ENCODE measurements around the gene IL10RA.
"Not testable (repeated sequence)": the region's sequence is repeated elsewhere in the genome, so short reads cannot be mapped to it uniquely, and the experiment has no call there.

The IL10RA gene

GRCh38 chr11:118007040-118007439 is 20.8 kb downstream of the IL10RA start:
- DNase-seq (ENCODE audit: low spot score) = no peak

DNA sequence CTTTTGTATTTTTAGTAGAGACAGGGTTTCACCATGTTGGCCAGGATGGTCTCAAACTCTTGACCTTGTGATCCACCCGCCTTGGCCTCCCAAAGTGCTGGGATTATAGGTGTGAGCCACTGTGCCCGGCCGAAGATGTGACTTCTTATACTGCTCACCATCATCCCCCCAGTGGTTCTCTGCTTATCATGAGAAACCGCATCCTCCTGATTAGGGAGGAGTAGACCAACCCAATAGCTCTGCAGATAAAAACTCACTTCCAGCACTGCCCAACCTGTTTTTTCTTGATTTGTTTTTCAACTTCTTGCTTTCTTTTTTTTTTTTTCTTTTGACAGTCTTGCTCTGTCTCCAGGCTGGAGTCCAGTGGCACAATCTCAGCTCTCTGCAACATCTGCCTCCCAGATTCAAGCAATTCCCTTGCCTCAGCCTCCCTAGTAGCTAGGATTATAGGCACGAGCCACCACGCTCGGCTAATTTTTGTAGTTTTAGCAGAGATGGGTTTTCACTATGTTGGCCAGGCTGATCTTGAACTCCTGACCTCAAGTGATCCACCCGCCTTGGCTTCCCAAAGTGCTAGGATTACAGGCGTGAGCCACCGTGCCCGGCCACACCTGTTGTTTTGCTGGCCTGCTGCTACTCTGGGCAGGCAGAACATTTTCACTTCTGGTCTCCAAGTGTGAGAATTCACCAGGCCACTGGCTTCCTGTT is 21.5 kb downstream of the IL10RA start:
- DNase-seq (ENCODE audit: low spot score) = not testable (repeated sequence)

DNA sequence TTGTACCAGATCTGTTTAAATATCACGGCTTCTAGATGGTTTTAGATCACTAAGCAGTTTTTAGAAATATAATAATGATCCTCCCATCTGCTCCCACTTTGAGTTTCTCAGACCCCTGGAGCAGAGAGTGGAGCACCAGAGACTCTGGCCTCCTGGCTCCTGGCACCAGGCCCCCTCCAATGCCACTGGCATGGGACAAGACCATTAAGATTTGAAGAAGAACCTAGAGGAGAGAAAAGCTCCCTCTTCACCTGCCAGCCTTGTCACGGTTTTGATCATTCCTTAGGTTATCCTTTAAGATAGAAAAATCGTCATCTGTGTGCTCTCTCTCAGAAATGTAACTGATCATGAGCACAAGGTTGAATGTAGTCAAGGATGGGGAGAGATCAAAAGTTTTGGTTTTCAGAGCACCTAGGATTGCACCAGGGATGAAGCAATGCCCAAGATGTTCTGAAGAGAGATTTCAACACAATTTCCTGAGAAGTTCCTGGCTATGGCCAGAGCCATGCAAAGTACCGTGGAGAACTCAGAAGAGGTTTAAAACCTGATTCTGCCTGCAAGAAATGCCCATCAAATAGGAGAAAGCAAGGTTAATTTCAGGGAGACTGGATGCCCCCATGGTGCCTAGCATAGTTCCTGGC is 22.2 kb downstream of the IL10RA start:
- DNase-seq (ENCODE audit: low spot score) = no peak

GRCh38 chr11:118009864-118010737 is 23.9 kb downstream of the IL10RA start:
- no peak for DNase-seq (ENCODE audit: low spot score)

DNA sequence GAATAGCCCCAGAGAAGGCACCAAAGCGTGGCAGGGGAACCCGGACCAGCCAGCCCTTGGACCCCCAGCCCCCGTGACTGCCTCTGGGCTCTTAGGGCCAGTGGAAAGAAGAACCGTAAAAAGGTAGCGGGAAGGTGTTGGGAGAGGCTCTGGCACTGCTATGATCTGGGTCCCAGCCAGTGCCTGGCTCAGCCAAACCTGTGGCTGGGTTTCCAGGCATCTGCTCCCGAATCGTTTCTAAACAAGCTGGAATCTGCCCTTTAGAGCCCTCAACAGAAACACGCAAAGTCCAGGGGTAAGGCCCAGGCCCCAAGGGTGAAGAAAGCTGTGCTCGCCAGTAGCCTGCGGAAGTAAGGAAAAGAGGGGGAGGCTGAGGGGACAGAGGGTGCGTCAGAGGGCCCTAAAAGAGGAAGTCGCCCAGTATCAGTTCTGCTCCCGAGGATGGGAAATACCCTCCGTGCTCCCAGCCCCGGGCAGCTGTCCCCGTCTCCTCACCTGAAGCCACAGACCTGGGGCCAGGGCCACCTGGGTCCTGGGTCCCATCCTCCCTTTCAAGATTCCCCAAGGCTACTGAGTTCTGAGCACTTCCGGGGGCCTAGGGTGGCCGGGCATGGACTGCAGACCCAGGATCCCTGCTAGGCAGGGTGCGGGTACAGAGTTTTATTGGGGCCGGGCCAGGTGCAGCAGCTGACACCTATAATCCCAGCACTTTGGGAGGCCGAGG is 24.7 kb downstream of the IL10RA start:
- DNase-seq (ENCODE audit: low spot score) = no peak

DNA sequence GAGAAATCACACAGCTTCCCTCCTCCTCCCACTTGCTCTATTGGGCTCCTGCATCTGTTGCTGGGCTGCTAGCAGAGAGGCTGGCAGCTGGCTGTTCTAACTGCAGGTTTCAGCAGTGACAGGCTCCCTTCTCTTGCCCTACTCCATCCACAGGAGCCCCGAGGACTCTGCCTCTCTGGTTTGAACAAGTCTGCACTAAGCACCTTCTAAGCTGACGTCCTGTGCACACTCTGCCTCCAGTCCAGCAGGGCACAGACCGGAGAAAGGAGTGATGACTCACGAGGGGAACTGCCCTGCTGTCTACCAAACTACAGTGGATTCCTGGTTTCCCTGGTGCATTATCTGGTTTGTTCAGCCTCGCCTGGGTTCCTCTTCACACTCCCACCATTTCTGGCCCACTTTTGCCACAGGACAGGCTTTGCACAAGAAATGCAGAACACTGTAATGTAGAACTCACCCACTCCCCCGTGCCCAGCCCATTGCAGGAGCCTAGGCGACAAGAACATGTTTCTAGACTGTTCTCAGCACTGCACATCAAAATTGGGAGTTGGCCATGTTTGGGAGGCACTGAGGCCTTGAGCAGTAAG is 26.0 kb downstream of the IL10RA start:
- DNase-seq (ENCODE audit: low spot score) = no peak

DNA sequence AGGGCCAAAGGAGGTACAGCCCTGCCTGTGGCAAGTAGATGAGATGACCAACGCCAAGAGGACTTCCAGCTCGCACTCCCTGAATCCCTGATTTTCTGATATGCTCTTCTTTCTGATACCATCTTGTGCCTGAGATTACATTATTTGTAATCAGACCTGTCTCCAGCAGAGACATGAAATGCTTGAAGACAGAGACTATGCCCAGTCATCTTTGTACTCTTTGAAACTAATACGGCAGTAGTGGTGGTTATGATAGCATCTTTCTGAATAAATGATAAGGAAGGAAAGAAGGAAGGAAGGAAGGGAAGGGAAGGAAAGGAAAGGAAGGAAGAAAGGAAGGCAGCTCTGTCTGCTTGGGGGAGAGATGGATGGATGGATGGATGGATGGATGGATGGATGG is 27.8 kb downstream of the IL10RA start:
- no peak for DNase-seq (ENCODE audit: low spot score)

DNA sequence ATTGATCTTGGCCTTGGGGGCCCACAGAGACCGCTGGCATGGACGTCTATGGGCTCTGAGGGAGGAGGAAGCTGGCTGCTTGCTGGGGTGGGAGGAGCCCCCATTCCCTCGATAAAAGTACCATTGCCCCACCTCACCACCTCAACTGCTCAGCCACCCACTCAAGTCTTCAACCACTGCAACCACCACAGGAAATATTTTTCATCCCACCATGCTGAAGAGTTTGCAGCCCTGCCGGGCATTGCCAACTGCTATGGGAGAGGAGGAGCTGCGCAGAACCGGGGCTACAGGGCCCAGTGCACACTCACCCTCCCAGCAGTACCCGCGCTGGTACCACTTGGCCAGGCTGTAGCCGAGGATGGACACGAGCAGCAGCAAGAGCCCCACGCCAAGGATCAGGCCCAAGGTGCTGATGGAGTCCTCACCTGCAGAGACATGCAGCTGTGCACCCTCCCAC is 29.2 kb downstream of the IL10RA start:
- DNase-seq (ENCODE audit: low spot score) = no peak

GRCh38 chr11:118016104-118016503 is 29.9 kb downstream of the IL10RA start:
- no peak for DNase-seq (ENCODE audit: low spot score)

DNA sequence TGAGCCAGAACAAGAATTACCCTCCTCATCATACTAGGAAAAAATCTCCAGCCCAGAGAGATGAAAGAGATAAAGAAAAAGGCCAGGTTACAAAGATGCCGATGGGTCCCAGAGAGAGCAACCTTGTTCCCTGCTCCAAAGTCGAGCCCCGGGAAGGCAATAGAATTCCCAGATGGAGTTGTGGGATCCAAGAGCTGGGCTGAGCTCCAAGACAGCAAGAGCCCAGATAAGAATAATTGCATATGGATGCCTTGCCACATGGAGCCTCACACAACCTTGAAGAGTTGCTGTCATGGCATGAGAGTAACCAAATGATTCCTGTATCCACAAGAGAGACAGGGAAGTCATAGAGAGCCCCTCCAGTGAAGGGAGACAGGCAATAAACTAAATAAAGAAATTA is 30.9 kb downstream of the IL10RA start:
- DNase-seq (ENCODE audit: low spot score) = no peak

DNA sequence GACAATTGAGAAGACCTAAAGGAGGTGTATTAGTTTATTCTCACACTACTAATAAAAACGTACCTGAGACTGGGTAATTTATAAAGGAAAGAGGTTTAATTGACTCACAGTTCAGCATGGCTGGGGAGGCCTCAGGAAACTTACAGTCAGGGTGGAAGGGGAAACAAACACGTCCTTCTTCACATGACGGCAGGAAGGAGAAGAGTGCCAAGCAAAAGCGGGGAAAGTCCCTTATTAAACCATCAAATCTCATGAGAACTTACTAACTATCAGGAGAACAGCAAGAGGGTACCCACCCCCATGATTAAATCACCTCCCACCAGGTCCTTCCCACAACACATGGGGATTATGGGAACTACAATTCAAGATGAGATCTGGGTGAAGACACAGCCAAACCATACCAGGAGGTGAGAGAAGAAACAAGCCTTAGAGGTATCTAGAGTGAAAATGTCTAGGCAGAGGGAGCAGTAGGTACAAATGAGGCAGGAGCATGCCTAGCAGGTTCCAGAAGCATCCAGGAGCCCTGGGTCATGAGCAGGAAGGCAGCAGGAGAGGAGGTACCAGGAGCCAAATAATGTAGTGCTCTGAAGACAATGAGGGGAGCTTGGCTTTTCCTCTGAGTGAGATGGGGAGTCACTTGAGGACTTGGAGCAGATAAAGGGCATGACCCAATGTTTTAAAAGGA is 31.6 kb downstream of the IL10RA start:
- DNase-seq (ENCODE audit: low spot score) = no peak

GRCh38 chr11:118018401-118018800 is 32.2 kb downstream of the IL10RA start:
- no peak for DNase-seq (ENCODE audit: low spot score)

DNA sequence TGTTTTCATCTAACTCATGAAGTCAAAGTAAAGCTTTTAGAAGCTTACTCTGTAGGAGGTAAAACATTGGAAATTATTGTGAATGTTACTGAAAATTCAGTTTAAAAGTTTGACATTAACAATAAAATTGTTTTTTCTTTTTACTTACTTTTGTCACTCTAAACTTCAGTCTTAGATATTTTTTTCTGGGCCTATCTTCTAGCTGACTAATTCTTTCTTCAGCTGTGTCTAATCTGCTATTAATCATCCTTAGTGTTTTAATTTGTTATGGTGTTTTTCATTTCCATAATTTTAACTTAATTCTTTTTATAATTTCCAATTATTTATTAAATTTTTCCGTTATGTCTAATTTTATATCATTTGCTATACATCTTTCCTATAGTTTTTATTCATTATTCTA is 35.0 kb downstream of the IL10RA start:
- no peak for DNase-seq (ENCODE audit: low spot score)

DNA sequence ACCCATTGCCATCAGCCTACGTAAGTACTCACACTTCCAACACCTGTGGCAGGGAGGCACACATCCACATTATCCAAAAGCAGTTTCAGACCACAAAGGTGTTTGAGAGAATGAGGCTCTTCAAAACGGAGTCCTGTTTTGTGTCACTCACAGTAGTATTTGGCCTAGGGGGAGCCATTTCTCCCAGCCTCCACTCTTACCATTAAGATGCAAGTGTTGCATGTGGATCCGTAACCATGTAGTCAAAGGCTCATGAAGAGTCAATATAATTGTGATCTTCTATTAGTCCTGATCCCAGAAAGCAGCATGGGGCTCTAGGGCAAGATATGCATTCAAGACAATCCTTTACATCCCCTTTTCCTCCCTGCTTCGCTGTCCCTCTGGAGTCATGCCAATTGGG is 41.5 kb downstream of the IL10RA start:
- DNase-seq (ENCODE audit: low spot score) = no peak

DNA sequence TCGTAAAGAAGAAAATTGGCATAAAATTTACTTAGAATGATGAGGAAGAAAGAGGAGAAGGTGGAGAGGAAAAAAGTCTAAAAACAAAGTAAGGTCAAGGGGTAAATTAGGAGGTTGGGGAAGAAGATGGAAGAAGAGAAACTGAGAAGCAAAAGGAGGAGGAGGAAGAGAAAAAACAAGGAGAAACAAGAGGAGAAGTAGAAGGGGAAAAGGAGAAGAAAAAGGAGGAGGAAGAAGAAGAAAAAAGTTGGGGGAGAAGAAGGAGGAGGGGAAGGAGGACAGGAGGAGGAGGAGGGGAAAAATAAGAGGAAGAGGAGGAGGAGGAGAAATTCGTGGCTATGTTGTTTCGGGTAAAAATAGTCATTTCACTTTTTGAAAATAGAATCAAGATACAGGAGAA is 42.4 kb downstream of the IL10RA start:
- DNase-seq (ENCODE audit: low spot score) = no peak

GRCh38 chr11:118033443-118033842 is 47.2 kb downstream of the IL10RA start:
- DNase-seq (ENCODE audit: low spot score) = no peak

GRCh38 chr11:118042141-118042540 is 55.9 kb downstream of the IL10RA start:
- no peak for DNase-seq (ENCODE audit: low spot score)

GRCh38 chr11:118042796-118043195 is 56.6 kb downstream of the IL10RA start:
- no peak for DNase-seq (ENCODE audit: low spot score)

DNA sequence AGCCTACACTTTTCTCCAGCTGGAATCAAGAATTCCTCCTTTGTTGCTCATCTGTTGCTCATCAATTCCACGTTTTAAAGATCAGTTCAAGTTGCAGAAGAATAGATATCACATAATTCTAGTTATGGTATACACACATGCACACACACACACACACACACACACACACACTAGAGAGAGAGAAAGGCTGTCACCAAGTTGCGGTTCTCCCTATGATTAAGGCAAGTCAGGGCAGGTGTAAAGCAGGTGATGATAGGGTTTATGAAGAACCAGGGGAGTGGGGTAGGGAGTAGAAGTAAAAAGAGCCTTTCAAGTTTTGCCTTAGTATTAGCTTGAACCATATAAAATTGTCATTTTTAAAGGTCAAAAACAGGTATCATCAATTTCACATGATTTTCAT is 59.0 kb downstream of the IL10RA start:
- no peak for DNase-seq (ENCODE audit: low spot score)

GRCh38 chr11:118046051-118046963 is 60.1 kb downstream of the IL10RA start:
- no peak for DNase-seq (ENCODE audit: low spot score)

Measured in HuH-7.5 (cell line).